LNCaP clone FGC (cell line): Measurements from ENCODE around the gene FCRL2.

Experiments used
- DNase-seq: peaks from one replicate; pipeline ENCODE4 v3.0.0-alpha.2; 2011; ENCODE audit warnings: low read depth
- H3K4me3 ChIP-seq: 2 replicates; pipeline ENCODE4 v1.5.1; 2011; ENCODE audit warnings: mild to moderate bottlenecking, low read depth, low read length, control low read depth
- CTCF ChIP-seq: IDR thresholded peaks from 2 replicates; pipeline ENCODE4 v1.5.1; 2012; ENCODE audit warnings: mild to moderate bottlenecking; ENCODE audit not compliant: control insufficient read depth, insufficient read depth; ENCODE audit errors: extremely low read depth

Gene FCRL2

GRCh38 chr1:157774412-157774811 is 2.5 kb downstream of the FCRL2 start:
- no peak for DNase-seq
- no peak overlapping the region for H3K4me3 ChIP-seq
- TF ChIP-seq CTCF: no peak

GRCh38 chr1:157773493-157774350 is 3.2 kb downstream of the FCRL2 start:
- TF ChIP-seq CTCF: peak; percentile 70
- DNase-seq: peak; percentile 13
- H3K4me3 ChIP-seq: no peak overlapping the region

- no peak for DNase-seq
- TF ChIP-seq CTCF: no peak
- H3K4me3 ChIP-seq: no peak overlapping the region
Observed at GRCh38 chr1:157771661-157772425, 5.1 kb downstream of the FCRL2 start.

- no peak overlapping the region for H3K4me3 ChIP-seq
- TF ChIP-seq CTCF: peak; percentile 11; the same call in 1 of the 2 replicates
- DNase-seq: no peak
Observed at GRCh38 chr1:157770442-157771043, 6.4 kb downstream of the FCRL2 start.

GRCh38 chr1:157766792-157767191 is 10.1 kb downstream of the FCRL2 start:
- no peak for DNase-seq
- H3K4me3 ChIP-seq: no peak overlapping the region
- TF ChIP-seq CTCF: no peak

- H3K4me3 ChIP-seq: no peak overlapping the region
Observed at GRCh38 chr1:157758018-157758417, 18.9 kb downstream of the FCRL2 start.

More at GRCh38 chr1:157758018-157758417, 18.9 kb downstream of the FCRL2 start:
- no peak for TF ChIP-seq CTCF
- no peak for DNase-seq
